ENCODE measurements around the gene ARPC4. TPM values are rescaled to one million over a fixed set of nuclear protein-coding genes. Genes with fewer than 3 reads are reported as not detected.

The ARPC4 gene
- total and polyA plus RNA-seq, 2 of the 13 experiments (the other 11 are each of a cell fraction or from before 2014, with no cell fraction given), result 30.1 to 83.6 TPM

DNA sequence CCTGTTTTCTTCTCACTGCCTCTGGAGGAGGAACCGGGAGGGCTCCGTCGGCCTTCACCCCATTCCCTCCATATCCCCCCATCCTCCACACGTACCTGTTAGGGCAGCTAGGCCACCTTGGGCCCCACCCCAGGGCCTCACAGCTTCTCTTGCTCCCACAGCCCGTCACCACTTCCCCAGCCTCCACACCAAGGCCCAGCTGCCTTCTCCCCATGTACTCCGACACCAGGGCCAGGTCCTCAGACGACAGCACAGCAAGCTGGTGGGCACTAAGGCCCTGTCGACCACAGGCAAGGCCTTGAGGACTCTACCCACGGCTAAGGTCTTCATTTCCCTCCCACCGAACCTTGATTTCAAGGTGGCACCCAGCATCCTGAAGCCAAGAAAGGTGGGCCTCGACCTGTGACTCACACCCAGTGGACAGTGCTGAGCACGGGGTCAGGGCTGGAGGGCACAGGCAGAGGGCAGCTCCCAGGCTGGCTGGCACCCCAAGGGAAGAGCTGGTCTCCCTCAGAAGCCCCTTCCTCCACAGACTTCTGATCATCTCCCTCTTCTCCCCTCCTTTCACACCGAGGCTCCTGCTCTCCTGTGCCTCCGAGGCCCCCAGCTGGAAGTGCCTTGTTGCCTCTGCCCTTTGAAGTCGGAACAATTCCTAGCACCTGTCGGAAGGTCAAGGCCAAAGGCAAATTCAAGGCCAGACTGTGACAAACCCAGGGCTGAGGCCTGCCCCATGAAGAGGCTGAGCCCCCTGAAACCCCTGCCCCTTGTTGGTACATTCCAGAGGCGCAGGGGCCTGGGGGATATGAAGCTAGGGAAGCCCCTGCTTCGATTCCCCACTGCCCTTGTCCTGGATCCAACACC, 41.9 kb downstream of the ARPC4 start (continued):
- no peak for TF ChIP-seq CAMTA2 (CRISPR knock-in tag; IDR thresholded peaks at IDR 0.05; ENCODE audit: borderline replicate concordance)
- TF ChIP-seq, protein P1, sequence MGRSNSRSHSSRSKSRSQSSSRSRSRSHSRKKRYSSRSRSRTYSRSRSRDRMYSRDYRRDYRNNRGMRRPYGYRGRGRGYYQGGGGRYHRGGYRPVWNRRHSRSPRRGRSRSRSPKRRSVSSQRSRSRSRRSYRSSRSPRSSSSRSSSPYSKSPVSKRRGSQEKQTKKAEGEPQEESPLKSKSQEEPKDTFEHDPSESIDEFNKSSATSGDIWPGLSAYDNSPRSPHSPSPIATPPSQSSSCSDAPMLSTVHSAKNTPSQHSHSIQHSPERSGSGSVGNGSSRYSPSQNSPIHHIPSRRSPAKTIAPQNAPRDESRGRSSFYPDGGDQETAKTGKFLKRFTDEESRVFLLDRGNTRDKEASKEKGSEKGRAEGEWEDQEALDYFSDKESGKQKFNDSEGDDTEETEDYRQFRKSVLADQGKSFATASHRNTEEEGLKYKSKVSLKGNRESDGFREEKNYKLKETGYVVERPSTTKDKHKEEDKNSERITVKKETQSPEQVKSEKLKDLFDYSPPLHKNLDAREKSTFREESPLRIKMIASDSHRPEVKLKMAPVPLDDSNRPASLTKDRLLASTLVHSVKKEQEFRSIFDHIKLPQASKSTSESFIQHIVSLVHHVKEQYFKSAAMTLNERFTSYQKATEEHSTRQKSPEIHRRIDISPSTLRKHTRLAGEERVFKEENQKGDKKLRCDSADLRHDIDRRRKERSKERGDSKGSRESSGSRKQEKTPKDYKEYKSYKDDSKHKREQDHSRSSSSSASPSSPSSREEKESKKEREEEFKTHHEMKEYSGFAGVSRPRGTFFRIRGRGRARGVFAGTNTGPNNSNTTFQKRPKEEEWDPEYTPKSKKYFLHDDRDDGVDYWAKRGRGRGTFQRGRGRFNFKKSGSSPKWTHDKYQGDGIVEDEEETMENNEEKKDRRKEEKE (IDR thresholded peaks at IDR 0.05), result no peak
- TF ChIP-seq, protein P2, sequence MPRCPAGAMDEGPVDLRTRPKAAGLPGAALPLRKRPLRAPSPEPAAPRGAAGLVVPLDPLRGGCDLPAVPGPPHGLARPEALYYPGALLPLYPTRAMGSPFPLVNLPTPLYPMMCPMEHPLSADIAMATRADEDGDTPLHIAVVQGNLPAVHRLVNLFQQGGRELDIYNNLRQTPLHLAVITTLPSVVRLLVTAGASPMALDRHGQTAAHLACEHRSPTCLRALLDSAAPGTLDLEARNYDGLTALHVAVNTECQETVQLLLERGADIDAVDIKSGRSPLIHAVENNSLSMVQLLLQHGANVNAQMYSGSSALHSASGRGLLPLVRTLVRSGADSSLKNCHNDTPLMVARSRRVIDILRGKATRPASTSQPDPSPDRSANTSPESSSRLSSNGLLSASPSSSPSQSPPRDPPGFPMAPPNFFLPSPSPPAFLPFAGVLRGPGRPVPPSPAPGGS (CRISPR knock-in tag; IDR thresholded peaks at IDR 0.05), result no peak
- no peak for TF ChIP-seq SMAD1 (CRISPR knock-in tag; IDR thresholded peaks at IDR 0.05; ENCODE audit: borderline replicate concordance, low read depth)
- TF ChIP-seq ZNF605 (CRISPR knock-in tag; IDR thresholded peaks at IDR 0.05), result no peak
- TF ChIP-seq ZBTB3 (CRISPR knock-in tag; IDR thresholded peaks at IDR 0.05; ENCODE audit: borderline replicate concordance, low read depth), result no peak
- TF ChIP-seq, protein P3, sequence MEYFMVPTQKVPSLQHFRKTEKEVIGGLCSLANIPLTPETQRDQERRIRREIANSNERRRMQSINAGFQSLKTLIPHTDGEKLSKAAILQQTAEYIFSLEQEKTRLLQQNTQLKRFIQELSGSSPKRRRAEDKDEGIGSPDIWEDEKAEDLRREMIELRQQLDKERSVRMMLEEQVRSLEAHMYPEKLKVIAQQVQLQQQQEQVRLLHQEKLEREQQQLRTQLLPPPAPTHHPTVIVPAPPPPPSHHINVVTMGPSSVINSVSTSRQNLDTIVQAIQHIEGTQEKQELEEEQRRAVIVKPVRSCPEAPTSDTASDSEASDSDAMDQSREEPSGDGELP (IDR thresholded peaks at IDR 0.05; ENCODE audit: borderline replicate concordance, low read depth), result peak; percentile 56; the same call in 1 of the 2 replicates
- no peak for TF ChIP-seq ATAD3A (CRISPR knock-in tag; IDR thresholded peaks at IDR 0.05)
- TF ChIP-seq MAFG (CRISPR knock-in tag; IDR thresholded peaks at IDR 0.05), result no peak
- TF ChIP-seq NR2C2 (CRISPR knock-in tag; IDR thresholded peaks at IDR 0.05; ENCODE audit: borderline replicate concordance), result 0 out of 2 replicates have a peak, but pooled peaks have one; percentile 4
- peak; percentile 20; the same call in 1 of the 2 replicates for TF ChIP-seq SAP130 (CRISPR knock-in tag; IDR thresholded peaks at IDR 0.05; ENCODE audit: low read depth)
- peak; percentile 62; the same call in 1 of the 2 replicates for TF ChIP-seq NR2F2 (IDR thresholded peaks at IDR 0.05; ENCODE audit: borderline replicate concordance, low read depth)
- no peak for TF ChIP-seq ESRRA (CRISPR knock-in tag; IDR thresholded peaks at IDR 0.05; ENCODE audit: low read depth)
- peak; percentile 71 for TF ChIP-seq TBX2 (CRISPR knock-in tag; IDR thresholded peaks at IDR 0.05; ENCODE audit: borderline replicate concordance)
- no peak for TF ChIP-seq MAFF (IDR thresholded peaks at IDR 0.05; ENCODE audit: low read depth, low read length)
- TF ChIP-seq, protein P4, sequence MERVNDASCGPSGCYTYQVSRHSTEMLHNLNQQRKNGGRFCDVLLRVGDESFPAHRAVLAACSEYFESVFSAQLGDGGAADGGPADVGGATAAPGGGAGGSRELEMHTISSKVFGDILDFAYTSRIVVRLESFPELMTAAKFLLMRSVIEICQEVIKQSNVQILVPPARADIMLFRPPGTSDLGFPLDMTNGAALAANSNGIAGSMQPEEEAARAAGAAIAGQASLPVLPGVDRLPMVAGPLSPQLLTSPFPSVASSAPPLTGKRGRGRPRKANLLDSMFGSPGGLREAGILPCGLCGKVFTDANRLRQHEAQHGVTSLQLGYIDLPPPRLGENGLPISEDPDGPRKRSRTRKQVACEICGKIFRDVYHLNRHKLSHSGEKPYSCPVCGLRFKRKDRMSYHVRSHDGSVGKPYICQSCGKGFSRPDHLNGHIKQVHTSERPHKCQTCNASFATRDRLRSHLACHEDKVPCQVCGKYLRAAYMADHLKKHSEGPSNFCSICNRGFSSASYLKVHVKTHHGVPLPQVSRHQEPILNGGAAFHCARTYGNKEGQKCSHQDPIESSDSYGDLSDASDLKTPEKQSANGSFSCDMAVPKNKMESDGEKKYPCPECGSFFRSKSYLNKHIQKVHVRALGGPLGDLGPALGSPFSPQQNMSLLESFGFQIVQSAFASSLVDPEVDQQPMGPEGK (CRISPR knock-in tag; IDR thresholded peaks at IDR 0.05), result peak; percentile 20; the same call in 1 of the 2 replicates
- TF ChIP-seq TBX3 (IDR thresholded peaks at IDR 0.05; ENCODE audit: borderline replicate concordance), result peak; percentile 73; the same call in 1 of the 2 replicates
- TF ChIP-seq ZNF546 (CRISPR knock-in tag; conservative IDR thresholded peaks at IDR 0.05), result no peak
- no peak for TF ChIP-seq ZNF343 (CRISPR knock-in tag; IDR thresholded peaks at IDR 0.05)
- TF ChIP-seq ASH2L (IDR thresholded peaks at IDR 0.05; ENCODE audit: insufficient read length, low read depth, low read length), result no peak
- no peak for TF ChIP-seq ZNF441 (CRISPR knock-in tag; IDR thresholded peaks at IDR 0.05; ENCODE audit: borderline replicate concordance)
- TF ChIP-seq ZNF160 (CRISPR knock-in tag; IDR thresholded peaks at IDR 0.05), result no peak

Measured in HepG2 (cell line).